Left lung (tissue), 10 donors: ENCODE measurements around the gene CHRNB4. TPM values are rescaled to one million over a fixed set of nuclear protein-coding genes. Genes with fewer than 3 reads are reported as not detected.

Experiments
- ATAC-seq: fragments of 200-7000 bp; cut with Tn5 transposase; one replicate; pipeline ENCODE4 v1.9.1; 2020; ENCODE audit warnings: moderate library complexity
- DNase-seq, 4 donors: peaks; one replicate each; pipeline ENCODE4 v3.0.0-alpha.2; 2013 to 2020
- H3K27ac ChIP-seq, 2 donors: fragments of 200-600 bp; sonication (generic) in 1 of 2; one replicate each; pipeline versions ENCODE4 v1.5.0 to v1.8.0; 2020 to 2021
- H3K27me3 ChIP-seq, 2 donors: fragments of 200-600 bp; sonication (generic) in 1 of 2; one replicate each; pipeline versions ENCODE4 v1.5.0 to v1.8.0; 2020 to 2021
- H3K36me3 ChIP-seq, 2 donors: fragments of 200-600 bp; sonication (generic) in 1 of 2; one replicate each; pipeline versions ENCODE4 v1.5.0 to v1.8.0; 2020 to 2021
- H3K4me1 ChIP-seq, 2 donors: fragments of 200-600 bp; one replicate each; pipeline ENCODE4 v1.8.0; 2021
- H3K4me3 ChIP-seq, 2 donors: fragments of 200-600 bp; sonication (generic) in 1 of 2; one replicate each; pipeline versions ENCODE4 v1.5.0 to v1.8.0; 2020 to 2021; ENCODE audit warnings: mild to moderate bottlenecking in 1 of 2
- H3K9me3 ChIP-seq, 2 donors: fragments of 200-600 bp; sonication (generic) in 1 of 2; one replicate each; pipeline versions ENCODE4 v1.5.0 to v1.8.0; 2020 to 2021
- intact Hi-C, 2 donors: fragments of 100-400 bp; cut with DNase I; formaldehyde crosslinking; loops; one replicate each; pipeline versions ENCODE4 v1.11.2 to v1.14.2; 2022
- polyA plus RNA-seq, 6 donors: library from polyadenylated mRNA; unstranded; fragments of 120-200 nt; gene quantifications; one replicate each; pipeline ENCODE4 v1.2.1, GENCODE V29; 2013; ENCODE audit not compliant: insufficient read length in 6 of 6
- total RNA-seq, 2 donors: library from RNA; stranded (reverse); fragmentation: NEBNext Ultra II Directional; extraction: Animal tissue kit (Norgen Biotek cat#: 25700); gene quantifications; one replicate each; pipeline ENCODE4 v1.2.1, GENCODE V29; 2021
- TF ChIP-seq, protein P1 (sequence below), 2 donors: fragments of 200-600 bp; sonication (generic) in 1 of 2; IDR thresholded peaks; one replicate each; pipeline versions ENCODE4 v1.5.0 to v1.8.0; 2021; ENCODE audit warnings: antibody characterized with exemption in 2 of 2
- donor health status: DM: no; HTN: yes; CAD: no.
- donor health status: DM: no; HTN: no; CAD: no.

Gene CHRNB4
- total and polyA plus RNA-seq, 8 donors, result 0.24 to 0.40 (median 0.30) TPM; not detected in 2

- Histone ChIP-seq H3K27ac (no peak overlapping the region), H3K27me3 (peaks cover 23 to 68% of the 10 kb centered on the region in 2 donors), H3K36me3 (no peaks in the 10 kb centered on the region), H3K4me3 (no peak overlapping the region), H3K9me3 (no peaks in the 10 kb centered on the region), H3K4me1 (peaks cover 0 to 4% of the 10 kb centered on the region in 2 donors)
- intact Hi-C loops, result no loop called here
- ATAC-seq, result no peak
- TF ChIP-seq, protein P1, sequence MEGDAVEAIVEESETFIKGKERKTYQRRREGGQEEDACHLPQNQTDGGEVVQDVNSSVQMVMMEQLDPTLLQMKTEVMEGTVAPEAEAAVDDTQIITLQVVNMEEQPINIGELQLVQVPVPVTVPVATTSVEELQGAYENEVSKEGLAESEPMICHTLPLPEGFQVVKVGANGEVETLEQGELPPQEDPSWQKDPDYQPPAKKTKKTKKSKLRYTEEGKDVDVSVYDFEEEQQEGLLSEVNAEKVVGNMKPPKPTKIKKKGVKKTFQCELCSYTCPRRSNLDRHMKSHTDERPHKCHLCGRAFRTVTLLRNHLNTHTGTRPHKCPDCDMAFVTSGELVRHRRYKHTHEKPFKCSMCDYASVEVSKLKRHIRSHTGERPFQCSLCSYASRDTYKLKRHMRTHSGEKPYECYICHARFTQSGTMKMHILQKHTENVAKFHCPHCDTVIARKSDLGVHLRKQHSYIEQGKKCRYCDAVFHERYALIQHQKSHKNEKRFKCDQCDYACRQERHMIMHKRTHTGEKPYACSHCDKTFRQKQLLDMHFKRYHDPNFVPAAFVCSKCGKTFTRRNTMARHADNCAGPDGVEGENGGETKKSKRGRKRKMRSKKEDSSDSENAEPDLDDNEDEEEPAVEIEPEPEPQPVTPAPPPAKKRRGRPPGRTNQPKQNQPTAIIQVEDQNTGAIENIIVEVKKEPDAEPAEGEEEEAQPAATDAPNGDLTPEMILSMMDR (IDR thresholded peaks at IDR 0.05), result no peak
- DNase-seq, result no peak
Measured at GRCh38 chr15:78625606-78626280, 15.3 kb downstream of the CHRNB4 start.

GRCh38 chr15:78624651-78625590, 16.1 kb downstream of the CHRNB4 start:
- no peaks in the 10 kb centered on the region for H3K36me3 ChIP-seq
- peaks cover 0 to 12% of the 10 kb centered on the region in 2 donors for H3K4me1 ChIP-seq
- no peak for DNase-seq
- peaks cover 31 to 76% of the 10 kb centered on the region in 2 donors for H3K27me3 ChIP-seq
- ATAC-seq, result no peak
- H3K9me3 ChIP-seq, result no peaks in the 10 kb centered on the region
- no peak overlapping the region for H3K4me3 ChIP-seq
- intact Hi-C loops, result no loop called here
- H3K27ac ChIP-seq, result no peak overlapping the region
- TF ChIP-seq, protein P1 (IDR thresholded peaks at IDR 0.05), result no peak

- intact Hi-C loops, result no loop called here
- H3K27me3 ChIP-seq, result peaks cover 41 to 79% of the 10 kb centered on the region in 2 donors
- TF ChIP-seq, protein P1 (IDR thresholded peaks at IDR 0.05), result no peak
- no peaks in the 10 kb centered on the region for H3K9me3 ChIP-seq
- ATAC-seq (no peak), DNase-seq (no peak)
- H3K4me3 ChIP-seq, result no peak overlapping the region
- H3K36me3 ChIP-seq, result no peaks in the 10 kb centered on the region
- peaks cover 0 to 15% of the 10 kb centered on the region in 2 donors for H3K4me1 ChIP-seq
- H3K27ac ChIP-seq, result no peak overlapping the region
Measured at GRCh38 chr15:78623786-78624497, 17.1 kb downstream of the CHRNB4 start.

DNA sequence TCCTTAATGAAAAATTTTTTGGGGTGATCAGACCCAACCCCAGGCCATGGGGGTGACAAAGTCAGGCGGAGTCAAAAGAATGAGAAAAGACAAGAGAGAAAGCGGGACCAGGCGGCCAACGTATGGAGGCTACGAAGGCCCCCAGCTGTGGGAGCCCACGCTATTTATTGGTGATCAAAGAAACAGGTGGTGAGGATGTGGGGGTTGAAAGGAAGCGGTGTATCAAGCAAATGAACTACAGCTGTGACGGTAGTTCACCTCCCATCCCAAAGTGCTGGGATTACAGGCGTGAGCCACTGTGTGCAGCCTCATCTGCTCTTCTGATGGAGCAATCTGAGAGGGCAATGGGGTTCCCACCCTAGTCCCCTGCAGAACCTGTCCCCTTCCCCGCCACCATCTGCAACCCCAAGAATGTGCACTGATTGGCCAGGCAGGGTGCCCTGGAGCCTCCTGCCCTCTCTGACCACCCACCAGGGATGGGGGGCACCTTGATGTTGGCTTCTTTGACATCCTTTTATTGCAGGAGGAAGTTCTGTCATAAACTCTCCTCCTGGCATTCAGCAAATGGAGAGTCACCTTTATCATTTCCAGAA, 19.1 kb downstream of the CHRNB4 start:
- peaks cover 0 to 15% of the 10 kb centered on the region in 2 donors for H3K4me1 ChIP-seq
- DNase-seq, result no peak
- peaks cover 45 to 67% of the 10 kb centered on the region in 2 donors for H3K27me3 ChIP-seq
- no peak overlapping the region for H3K4me3 ChIP-seq
- TF ChIP-seq, protein P1 (IDR thresholded peaks at IDR 0.05), result no peak
- no peaks in the 10 kb centered on the region for H3K9me3 ChIP-seq
- intact Hi-C loops, result no loop called here
- no peak overlapping the region for H3K27ac ChIP-seq
- no peaks in the 10 kb centered on the region for H3K36me3 ChIP-seq
- ATAC-seq, result no peak
